Suprapubic skin (tissue), 3 donors: ENCODE measurements around the gene CDKN1A.

Experiments
- CTCF ChIP-seq, 2 donors: fragments of 200-600 bp in 1 of 2; fragments of 450-650 bp in 1 of 2; sonication (generic) in 1 of 2; IDR thresholded peaks; one replicate each; pipeline ENCODE4 v1.5.1; 2016 to 2019; ENCODE audit warnings: antibody characterized with exemption in 2 of 2, mild to moderate bottlenecking in 1 of 2, moderate library complexity in 1 of 2
- POLR2A ChIP-seq, 2 donors: fragments of 450-650 bp; IDR thresholded peaks; one replicate each; pipeline ENCODE4 v1.6.1; 2017; ENCODE audit warnings: antibody characterized with exemption in 2 of 2, mild to moderate bottlenecking in 2 of 2, moderate library complexity in 2 of 2

- TF ChIP-seq CTCF (IDR thresholded peaks at IDR 0.05) = no peak
- TF ChIP-seq POLR2A (IDR thresholded peaks at IDR 0.05) = no peak
Measured at GRCh38 chr6:36715469-36715868, 37.0 kb downstream of the CDKN1A start.
